Psoas muscle (tissue), 8 donors: ENCODE measurements around the gene MT1F. TPM values are rescaled to one million over a fixed set of nuclear protein-coding genes. Genes with fewer than 3 reads are reported as not detected.

Experiments used
- ATAC-seq, 4 donors: fragments of 200-7000 bp; cut with Tn5 transposase; one replicate each; pipeline ENCODE4 v1.9.1; 2020; ENCODE audit warnings: moderate library complexity in 3 of 4, mild to moderate bottlenecking in 2 of 4
- DNase-seq, 2 donors: peaks; one replicate each; pipeline ENCODE4 v3.0.0-alpha.2; 2020
- H3K27ac ChIP-seq: fragments of 200-600 bp; one replicate; pipeline ENCODE4 v1.8.0; 2022
- H3K27me3 ChIP-seq, 3 donors: fragments of 200-600 bp in 1 of 3; one replicate each; pipeline versions ENCODE4 v1.6.1 to v1.8.0; 2013 to 2022; ENCODE audit warnings: low read length in 2 of 3, mild to moderate bottlenecking in 2 of 3, moderate library complexity in 1 of 3; ENCODE audit not compliant: insufficient read depth in 3 of 3
- H3K36me3 ChIP-seq, 2 donors: fragments of 200-600 bp in 1 of 2; one replicate each; pipeline versions ENCODE4 v1.6.1 to v1.8.0; 2013 to 2022; ENCODE audit warnings: low read depth in 1 of 2, mild to moderate bottlenecking in 1 of 2, moderate library complexity in 1 of 2; ENCODE audit not compliant: insufficient read depth in 1 of 2
- H3K4me1 ChIP-seq: fragments of 200-600 bp; one replicate; pipeline ENCODE4 v1.8.0; 2022
- H3K4me3 ChIP-seq: fragments of 200-600 bp; one replicate; pipeline ENCODE4 v1.8.0; 2022; ENCODE audit warnings: mild to moderate bottlenecking
- H3K9me3 ChIP-seq: fragments of 200-600 bp; one replicate; pipeline ENCODE4 v1.8.0; 2022
- CTCF ChIP-seq: fragments of 200-600 bp; IDR thresholded peaks from one replicate; pipeline ENCODE4 v1.8.0; 2022; ENCODE audit warnings: antibody characterized with exemption
- WGBS, 3 donors: extraction: QIAGEN DNeasy Blood & Tissue Kit; methylation state at CpG; one replicate each; pipeline versions ENCODE4 v1.1.6 to v1.1.7; 2013; 5-methylcytosine and 5-hydroxymethylcytosine counted together
- intact Hi-C, 2 donors: fragments of 100-400 bp; cut with DNase I; formaldehyde crosslinking; loops; one replicate each; pipeline versions ENCODE4 v1.11.0 to v1.14.2; 2022
- polyA plus RNA-seq, 3 donors: library from polyadenylated mRNA; stranded (reverse); fragments of 200-250 nt; gene quantifications; one replicate each; pipeline ENCODE4 v1.2.3, GENCODE V29; 2013
- total RNA-seq, 4 donors: library from RNA; stranded (reverse); fragmentation: NEBNext Ultra II Directional in 2 of 4; extraction: Animal tissue kit (Norgen Biotek cat#: 25700) in 2 of 4; gene quantifications; one replicate each; pipeline versions ENCODE4 v1.2.1 to v1.2.4, GENCODE V29; 2021 to 2023
- donor health status: healthy with polysubstance abuse.
- donor health status: DM: no; HTN: no; CAD: no; lungs with moderate emphysema.
- donor health status: Bipolar disorder and iron deficiency.
- donor health status: healthy.
- donor health status: DM: yes; HTN: yes; CAD: no.
- donor health status: DM: no; HTN: no; CAD: no.
- donor health status: DM: no; HTN: no; CAD: no.
- donor health status: DM: yes; HTN: yes; CAD: no.

Gene MT1F
- total and polyA plus RNA-seq, 7 donors: 0.73 to 3.2 (median 1.2) TPM; not detected in 1

DNA sequence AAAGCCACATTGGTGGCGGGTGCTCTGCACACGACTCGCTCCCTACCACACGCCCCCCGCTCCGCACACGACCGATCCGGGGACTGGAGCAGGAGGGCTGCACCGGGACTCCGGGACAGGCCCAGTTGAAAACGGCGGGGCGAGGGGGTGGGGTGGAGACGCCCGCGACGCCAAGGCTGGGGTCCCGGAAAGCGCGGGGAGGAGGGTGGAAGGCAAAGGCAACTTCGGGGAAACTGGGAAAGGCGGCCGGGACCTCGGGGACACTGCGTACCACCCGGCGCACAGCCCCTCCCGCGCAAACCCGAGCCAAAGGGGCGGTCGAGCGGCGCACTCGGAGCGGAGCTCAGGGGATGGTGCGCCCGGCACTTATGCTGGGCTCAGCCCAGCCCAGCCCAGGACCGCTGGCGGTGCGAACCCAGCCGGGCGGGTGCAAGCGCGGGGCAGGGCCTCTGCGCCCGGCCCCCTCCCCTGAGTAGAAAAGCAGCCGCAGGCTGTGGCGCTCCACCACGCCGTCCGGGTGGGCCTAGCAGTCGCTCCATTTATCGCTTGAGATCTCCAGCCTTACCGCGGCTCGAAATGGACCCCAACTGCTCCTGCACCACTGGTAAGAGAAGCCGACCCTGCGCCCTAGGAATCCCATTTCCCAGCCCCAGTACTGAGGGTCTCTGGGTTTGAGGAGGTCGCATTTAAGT is 25.5 kb upstream of the MT1F start, which contains the start of gene MT1M:
MT1M (plus strand) TSS at position 504 of the 692 bp plus-strand sequence; CDS start at position 577, 73 bp downstream.
- Histone ChIP-seq H3K36me3 (no peaks in the 10 kb centered on the region), H3K27ac (peak within 1 kb of the TSS; percentile 34), H3K4me1 (peaks cover 12% of the 10 kb centered on the region), H3K4me3 (peak within 1 kb of the TSS; percentile 67), H3K27me3 (peaks cover 0 to 2% (median 0%) of the 10 kb centered on the region in 3 donors), H3K9me3 (no peaks in the 10 kb centered on the region)
- DNase-seq: peak; percentile 82 to 85
- intact Hi-C loops: loop anchor here in 1 of 2 donors (5.0 kb wide), 1 partner anchor 40 kb away; no protein-coding TSS in a partner anchor
- 3 to 6% (median 4%) methylated on average over 44 to 61 of the region's 61 CpGs for WGBS, 3 donors
- ATAC-seq: peak; percentile 59 to 71 (median 65)
- no peak for TF ChIP-seq CTCF

GRCh38 chr16:56632848-56633365 is 24.9 kb upstream of the MT1F start:
- peak overlapping the region; percentile 67 for H3K4me3 ChIP-seq
- ATAC-seq: peak in 1 of 4 donors; percentile 6
- intact Hi-C loops: loop anchor here in 1 of 2 donors (5.0 kb wide), 1 partner anchor 39 kb away; no protein-coding TSS in a partner anchor
- 59 to 65% (median 60%) methylated on average over 6 of the region's 6 CpGs for WGBS, 3 donors
- H3K36me3 ChIP-seq: no peaks in the 10 kb centered on the region
- H3K9me3 ChIP-seq: no peaks in the 10 kb centered on the region
- no peak for TF ChIP-seq CTCF
- H3K4me1 ChIP-seq: peaks cover 12% of the 10 kb centered on the region
- peak overlapping the region; percentile 34 for H3K27ac ChIP-seq
- H3K27me3 ChIP-seq: peaks cover 0 to 2% (median 0%) of the 10 kb centered on the region in 3 donors
- DNase-seq: no peak

DNA sequence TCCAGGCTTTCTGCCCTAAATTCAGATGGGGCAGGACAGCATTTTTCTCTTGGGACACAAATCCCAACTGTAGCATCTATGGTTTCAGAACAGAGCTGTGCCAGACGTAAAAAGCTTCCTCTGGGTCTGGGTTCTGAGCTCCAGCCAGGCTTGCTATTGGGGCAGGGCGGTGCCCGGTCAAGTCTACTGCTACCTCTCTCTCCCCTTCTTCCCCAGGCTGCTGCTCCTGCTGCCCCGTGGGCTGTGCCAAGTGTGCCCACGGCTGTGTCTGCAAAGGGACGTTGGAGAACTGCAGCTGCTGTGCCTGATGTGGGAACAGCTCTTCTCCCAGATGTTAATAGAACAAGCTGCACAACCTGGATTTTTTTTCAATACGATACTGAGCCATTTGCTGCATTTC is 24.2 kb upstream of the MT1F start:
- Histone ChIP-seq H3K9me3 (no peaks in the 10 kb centered on the region), H3K27me3 (peaks cover 0 to 2% (median 0%) of the 10 kb centered on the region in 3 donors), H3K4me3 (no peak overlapping the region), H3K36me3 (no peaks in the 10 kb centered on the region), H3K27ac (no peak overlapping the region), H3K4me1 (peaks cover 13% of the 10 kb centered on the region)
- DNase-seq: no peak
- intact Hi-C loops: loop anchor here in 1 of 2 donors (5.0 kb wide), 1 partner anchor 39 kb away; no protein-coding TSS in a partner anchor
- WGBS, 3 donors: 59 to 73% (median 70%) methylated on average over 7 of the region's 7 CpGs
- TF ChIP-seq CTCF: no peak
- ATAC-seq: no peak

DNA sequence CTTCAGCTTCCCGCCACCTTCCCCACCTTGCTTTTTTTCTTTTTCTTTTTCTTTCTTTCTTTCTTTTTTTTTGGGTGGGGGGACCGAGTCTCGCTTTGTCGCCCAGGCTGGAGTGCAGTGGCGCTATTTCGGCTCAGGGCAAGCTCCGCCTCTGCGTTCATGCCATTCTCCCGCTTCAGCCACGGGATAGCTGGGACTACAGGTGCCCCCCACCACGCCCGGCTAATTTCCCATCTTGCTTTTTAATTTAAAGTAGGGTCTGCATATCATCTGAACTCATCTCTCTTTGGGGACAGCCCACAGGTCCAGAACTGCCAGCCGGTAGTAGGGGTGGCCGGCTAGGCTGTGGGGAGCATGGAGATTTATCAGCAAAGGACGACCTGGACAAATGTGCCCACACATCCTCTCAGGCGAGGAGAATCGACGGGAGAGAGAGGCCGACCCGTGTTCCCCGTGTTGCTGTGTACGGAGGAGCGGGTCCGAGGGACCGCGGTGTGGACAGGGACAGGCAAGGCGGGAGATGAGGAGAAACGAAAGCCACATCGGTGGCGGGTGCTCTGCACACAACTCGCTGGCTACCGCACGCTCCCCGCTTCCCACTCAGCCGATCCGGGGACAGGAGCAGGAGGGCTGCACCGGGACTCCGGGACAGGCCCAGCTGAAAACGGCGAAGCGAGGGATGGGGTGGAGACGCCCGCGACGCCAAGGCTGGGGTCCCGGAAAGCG is 22.9 kb upstream of the MT1F start:
- no peaks in the 10 kb centered on the region for H3K36me3 ChIP-seq
- ATAC-seq (no peak), DNase-seq (no peak)
- peaks cover 5% of the 10 kb centered on the region for H3K4me1 ChIP-seq
- no peak for TF ChIP-seq CTCF
- WGBS, 3 donors: 51 to 64% (median 61%) methylated on average over 43 to 47 of the region's 47 CpGs
- intact Hi-C loops: loop anchor here in 1 of 2 donors (5.0 kb wide), 2 partner anchors 33 to 37 kb away; no protein-coding TSS in a partner anchor
- no peak overlapping the region for H3K27ac ChIP-seq
- no peaks in the 10 kb centered on the region for H3K9me3 ChIP-seq
- peak overlapping the region; percentile 4 for H3K4me3 ChIP-seq
- peaks cover 0 to 2% (median 0%) of the 10 kb centered on the region in 3 donors for H3K27me3 ChIP-seq
